Esophagus muscularis mucosa (tissue), 4 donors: ENCODE results near the gene AFAP1. TPM values are rescaled to one million over a fixed set of nuclear protein-coding genes. Genes with fewer than 3 reads are reported as not detected.

Source experiments
- DNase-seq: peaks from one replicate; pipeline ENCODE4 v3.0.0-alpha.2; 2017; ENCODE audit errors: extremely low spot score
- H3K27ac ChIP-seq, 4 donors: fragments of 200-600 bp; sonication (generic); replicated peaks in 1 of 4; 1 replicate in 3 of 4; 2 replicates in 1 of 4; pipeline ENCODE4 v1.5.1; 2016 to 2019; ENCODE audit warnings: mild to moderate bottlenecking in 1 of 4
- H3K27me3 ChIP-seq, 4 donors: fragments of 200-600 bp; sonication (generic); one replicate each; pipeline versions ENCODE4 v1.5.1 to v1.6.0; 2016 to 2019
- H3K36me3 ChIP-seq, 4 donors: fragments of 200-600 bp; sonication (generic); one replicate each; pipeline ENCODE4 v1.5.1; 2016 to 2019
- H3K4me1 ChIP-seq, 4 donors: fragments of 200-600 bp; sonication (generic); one replicate each; pipeline ENCODE4 v1.5.1; 2016 to 2019
- H3K4me3 ChIP-seq, 4 donors: fragments of 200-600 bp; sonication (generic); 1 replicate in 2 of 4; 2 replicates in 2 of 4; pipeline ENCODE4 v1.5.1; 2016 to 2019; ENCODE audit warnings: mild to moderate bottlenecking in 4 of 4, moderate library complexity in 1 of 4
- H3K9me3 ChIP-seq, 4 donors: fragments of 200-600 bp; sonication (generic); 1 replicate in 3 of 4; 2 replicates in 1 of 4; pipeline ENCODE4 v1.5.1; 2016 to 2019
- CTCF ChIP-seq, 3 experiments: fragments of 200-600 bp in 2 of 3; fragments of 450-650 bp in 1 of 3; sonication (generic) in 2 of 3; IDR thresholded peaks; one replicate each; pipeline ENCODE4 v1.5.1; 2017 to 2019; ENCODE audit warnings: antibody characterized with exemption in 3 of 3, mild to moderate bottlenecking in 2 of 3, moderate library complexity in 1 of 3
- EP300 ChIP-seq: sonication (generic); formaldehyde crosslinking; IDR thresholded peaks from one replicate; pipeline ENCODE4 v1.6.1; 2017; ENCODE audit warnings: antibody characterized with exemption
- POLR2A ChIP-seq: fragments of 450-650 bp; IDR thresholded peaks from one replicate; pipeline ENCODE4 v1.6.1; 2017; ENCODE audit warnings: antibody characterized with exemption, moderate library complexity, mild to moderate bottlenecking, low read depth
- POLR2AphosphoS5 ChIP-seq, 2 donors: sonication (generic); formaldehyde crosslinking; IDR thresholded peaks; one replicate each; pipeline ENCODE4 v1.6.1; 2017; ENCODE audit warnings: antibody characterized with exemption in 2 of 2
- WGBS: methylation state at CpG from one replicate; pipeline ENCODE4 v1.1.5; 2018; 5-methylcytosine and 5-hydroxymethylcytosine counted together
- intact Hi-C: fragments of 100-400 bp; cut with DNase I; formaldehyde crosslinking; loops from one replicate; pipeline ENCODE4 v1.15.1; 2023
- total RNA-seq, 4 donors: library from RNA; depleted of rRNA; stranded (reverse); fragments of >200 nt; gene quantifications; one replicate each; pipeline versions ENCODE4 v1.1.0 to v1.2.1, GENCODE V29; 2016

The AFAP1 gene
- total RNA-seq, 4 donors from 2014 or later = 37.8 to 71.3 (median 50.9) TPM

GRCh38 chr4:7970361-7970946 lies 30.8 kb upstream of the AFAP1 start:
- Histone ChIP-seq H3K4me1 (peaks cover 41 to 72% (median 71%) of the 10 kb centered on the region in 4 donors), H3K4me3 (no peak overlapping the region), H3K27ac (peak overlapping the region; percentile 72 to 83 (median 80)), H3K27me3 (no peaks in the 10 kb centered on the region), H3K36me3 (no peaks in the 10 kb centered on the region), H3K9me3 (no peaks in the 10 kb centered on the region)
- TF ChIP-seq CTCF (IDR thresholded peaks at IDR 0.05) (no peak), EP300 (no peak), POLR2AphosphoS5 (IDR thresholded peaks at IDR 0.05) (no peak), POLR2A (no peak)
- intact Hi-C loops = no loop called here
- no peak for DNase-seq
- 78% methylated on average over 12 of the region's 13 CpGs for WGBS

GRCh38 chr4:7968262-7968896 lies 28.7 kb upstream of the AFAP1 start:
- Histone ChIP-seq H3K36me3 (no peaks in the 10 kb centered on the region), H3K4me1 (peaks cover 45 to 75% (median 73%) of the 10 kb centered on the region in 4 donors), H3K4me3 (no peak overlapping the region), H3K27ac (peak overlapping the region; percentile 72 to 83 (median 80)), H3K9me3 (no peaks in the 10 kb centered on the region), H3K27me3 (no peaks in the 10 kb centered on the region)
- 71% methylated on average over 16 of the region's 16 CpGs for WGBS
- DNase-seq = no peak
- TF ChIP-seq EP300 (no peak), CTCF (IDR thresholded peaks at IDR 0.05) (no peak), POLR2A (no peak), POLR2AphosphoS5 (IDR thresholded peaks at IDR 0.05) (peak in 1 of 2 donors; percentile 25)
- intact Hi-C loops = no loop called here

GRCh38 chr4:7967501-7968261 lies 28.0 kb upstream of the AFAP1 start:
- WGBS = 72% methylated on average over 17 of the region's 21 CpGs
- H3K27ac ChIP-seq = peak overlapping the region; percentile 46 to 83 (median 80)
- H3K36me3 ChIP-seq = no peaks in the 10 kb centered on the region
- DNase-seq = no peak
- peaks cover 45 to 73% (median 68%) of the 10 kb centered on the region in 4 donors for H3K4me1 ChIP-seq
- TF ChIP-seq POLR2AphosphoS5 (IDR thresholded peaks at IDR 0.05) = no peak
- TF ChIP-seq EP300 = no peak
- TF ChIP-seq CTCF (IDR thresholded peaks at IDR 0.05) = no peak
- no peak for TF ChIP-seq POLR2A
- no peaks in the 10 kb centered on the region for H3K9me3 ChIP-seq
- no peaks in the 10 kb centered on the region for H3K27me3 ChIP-seq
- intact Hi-C loops = no loop called here
- no peak overlapping the region for H3K4me3 ChIP-seq

- H3K36me3 ChIP-seq = no peaks in the 10 kb centered on the region
- H3K4me1 ChIP-seq = peaks cover 45 to 67% (median 63%) of the 10 kb centered on the region in 4 donors
- H3K27ac ChIP-seq = peak overlapping the region in 3 of 4 donors; percentile 14 to 81 (median 79)
- no peaks in the 10 kb centered on the region for H3K9me3 ChIP-seq
- WGBS = 95% methylated on average over 9 of the region's 9 CpGs
- no peak overlapping the region for H3K4me3 ChIP-seq
- H3K27me3 ChIP-seq = no peaks in the 10 kb centered on the region
- intact Hi-C loops = no loop called here
- no peak for DNase-seq
- TF ChIP-seq POLR2AphosphoS5 (IDR thresholded peaks at IDR 0.05) = no peak
- no peak for TF ChIP-seq POLR2A
- no peak for TF ChIP-seq EP300
- no peak for TF ChIP-seq CTCF (IDR thresholded peaks at IDR 0.05)
These were observed 27.4 kb upstream of the AFAP1 start for GRCh38 chr4:7967063-7967440.
